Panc1 (cell line): ENCODE data around the gene FAM98C. TPM values are rescaled to one million over a fixed set of nuclear protein-coding genes. Genes with fewer than 3 reads are reported as not detected.
A peak's percentile ranks its signal among the peaks of the same experiment; 100 is the strongest.

Source experiments
- ATAC-seq: fragments of 200-7000 bp; cut with Tn5 transposase; 2 replicates; pipeline ENCODE4 v1.9.1; 2020; ENCODE audit warnings: mild to moderate bottlenecking, moderate library complexity
- Bru-seq: library from RNA; stranded (reverse); fragments of 400-500 nt; gene quantifications from one replicate; lab custom pipeline; 2021; lab: Mats Ljungman, UMichigan
- BruChase-seq, 2 experiments: library from RNA; stranded (reverse); fragments of 400-500 nt; gene quantifications; one replicate each; lab custom pipeline; 2021; lab: Mats Ljungman, UMichigan
- BruUV-seq: library from RNA; stranded (reverse); fragments of 400-500 nt; replicated peaks from 2 replicates; lab custom pipeline; 2021; lab: Mats Ljungman, UMichigan
- CTCF ChIA-PET: fragments of 300-600 bp; sonication (Branson Sonifier 250); formaldehyde crosslinking; loops from one replicate; lab custom pipeline; 2022; ENCODE audit warnings: antibody characterized with exemption; lab: Charles Lee
- POLR2A ChIA-PET: fragments of 300-600 bp; sonication (Branson Sonifier 250); formaldehyde crosslinking; loops from one replicate; lab custom pipeline; 2022; ENCODE audit warnings: antibody characterized with exemption; lab: Charles Lee
- DNase-seq: peaks from one replicate; pipeline ENCODE4 v3.0.0-alpha.2; 2010; ENCODE audit warnings: low read depth, low spot score
- H3K27ac ChIP-seq: 2 replicates; pipeline ENCODE4 v1.5.1; 2011; ENCODE audit warnings: mild to moderate bottlenecking, low read length, inconsistent platforms
- H3K27me3 ChIP-seq: fragments of 200-500 bp; sonication (Bioruptor generic); 2 replicates; pipeline ENCODE4 v1.6.0; 2014; ENCODE audit warnings: low read length, inconsistent platforms; ENCODE audit not compliant: control insufficient read depth, insufficient read depth
- H3K36me3 ChIP-seq: fragments of 200-500 bp; sonication (Bioruptor generic); 2 replicates; pipeline ENCODE4 v1.5.1; 2014; ENCODE audit warnings: inconsistent platforms, mild to moderate bottlenecking, low read length, moderate library complexity; ENCODE audit not compliant: control insufficient read depth, insufficient read depth
- H3K4me1 ChIP-seq: 2 replicates; pipeline ENCODE4 v1.5.1; 2011; ENCODE audit warnings: inconsistent platforms, mild to moderate bottlenecking, low read length, moderate library complexity; ENCODE audit not compliant: control insufficient read depth, insufficient read depth
- H3K4me3 ChIP-seq, 2 experiments: 2 replicates each; pipeline ENCODE4 v1.5.1; 2011 to 2012; ENCODE audit warnings: low read depth in 2 of 2, low read length in 2 of 2, mild to moderate bottlenecking in 2 of 2, inconsistent platforms in 1 of 2, moderate library complexity in 1 of 2
- H3K9me3 ChIP-seq: fragments of 200-500 bp; sonication (Bioruptor generic); 2 replicates; pipeline ENCODE4 v1.5.1; 2014; ENCODE audit warnings: low read depth, mild to moderate bottlenecking, inconsistent platforms, low read length, moderate library complexity; ENCODE audit not compliant: control insufficient read depth, insufficient read depth
- CTCF ChIP-seq: fragments of 450-650 bp; IDR thresholded peaks from 2 replicates; pipeline ENCODE4 v1.5.1; 2017; ENCODE audit warnings: mild to moderate bottlenecking
- POLR2AphosphoS5 ChIP-seq: IDR thresholded peaks from 2 replicates; pipeline ENCODE4 v1.6.1; 2012; ENCODE audit warnings: mild to moderate bottlenecking, low read depth, low read length, moderate library complexity
- REST ChIP-seq, 2 experiments: IDR thresholded peaks; 2 replicates each; pipeline ENCODE4 v1.6.1; 2011 to 2012; ENCODE audit warnings: low read depth in 2 of 2, control low read depth in 1 of 2, low read length in 1 of 2, mild to moderate bottlenecking in 1 of 2, moderate library complexity in 1 of 2; ENCODE audit not compliant: insufficient read depth in 1 of 2
- SIN3A ChIP-seq: IDR thresholded peaks from 2 replicates; pipeline ENCODE4 v1.6.1; 2012; ENCODE audit warnings: low read depth, mild to moderate bottlenecking, low read length, moderate library complexity, borderline replicate concordance; ENCODE audit not compliant: insufficient read depth
- TCF7L2 ChIP-seq: IDR thresholded peaks from 2 replicates; pipeline ENCODE4 v1.6.1; 2011; ENCODE audit warnings: mild to moderate bottlenecking, low read depth, low read length, inconsistent platforms
- in situ Hi-C: cut with HindIII; loops from 2 replicates; pipeline ENCODE4 v1.10.0; 2016; ENCODE audit warnings: low sequenced_read_pairs, low pct_unique_long_range_greater_than_20kb
- intact Hi-C: fragments of 100-400 bp; cut with micrococcal nuclease; formaldehyde crosslinking; loops from one replicate; pipeline ENCODE4 v1.10.0; 2022; ENCODE audit not compliant: unreplicated experiment
- long read RNA-seq: library from polyadenylated mRNA; unstranded; transcript quantifications from one replicate; pipeline ENCODE4 v2.0.0, GENCODE V29; 2021; ENCODE audit not compliant: unreplicated experiment
- polyA plus RNA-seq: library from polyadenylated mRNA; unstranded; fragments of >200 nt; gene quantifications from one replicate; pipeline ENCODE4 v1.2.1, GENCODE V29; 2012; ENCODE audit warnings: missing spikeins; ENCODE audit not compliant: insufficient read length
- total RNA-seq: library from RNA; stranded (reverse); gene quantifications from one replicate; pipeline ENCODE4 v1.2.1, GENCODE V29; 2021; ENCODE audit not compliant: unreplicated experiment

FAM98C gene
- 24.7 TPM for total RNA-seq
- 32.6 TPM for polyA plus RNA-seq
- percentile 47 among the genes with signal in this experiment for Bru-seq, nascent RNA
- BruChase-seq, experiment 1, labeled RNA remaining after a 2-hour chase, result percentile 60 among the genes with signal in this experiment
- BruChase-seq, experiment 2, labeled RNA remaining after a 6-hour chase, result percentile 59 among the genes with signal in this experiment
- long read RNA-seq, transcript FAM98C-201 (8 exons, 1,271 nt), result major isoform, 9 of 34 reads
- long read RNA-seq, partial matches to known transcripts, result 17 of 34 reads
- long read RNA-seq, other reads (novel, unspliced or antisense), result 8 of 34 reads

GRCh38 chr19:38402967-38403674 is at the start of gene FAM98C:
Gene FAM98C (plus strand): TSS chr19:38403093. CDS start chr19:38403154, 61 bp downstream.
- no peaks in the 10 kb centered on the region for H3K36me3 ChIP-seq
- H3K9me3 ChIP-seq, result no peaks in the 10 kb centered on the region
- H3K4me3 ChIP-seq, result peak within 1 kb of the TSS; percentile 73 to 87
- DNase-seq, result peak; percentile 81
- in situ Hi-C loops, result no loop called here
- peak; percentile 98 for ATAC-seq
- ChIA-PET CTCF (interaction anchor here (0.5 to 2.0 kb wide), 31 partner anchors 8 to 692 kb away, joined by 3 to 20 read pairs (median 5); partner anchors contain the start of genes ACTN4, GGN, NFKBIB and SIRT2), POLR2A (interaction anchor here (0.5 to 1.2 kb wide), 5 partner anchors 105 to 844 kb away, joined by 3 to 6 read pairs (median 4); no protein-coding TSS in a partner anchor)
- peak within 1 kb of the TSS; percentile 69 for H3K27ac ChIP-seq
- BruUV-seq, result no TSS peak
- TF ChIP-seq TCF7L2 (peak; percentile 49; the same call in 1 of the 2 replicates), SIN3A (peak; percentile 45; the same call in 1 of the 2 replicates), POLR2AphosphoS5 (peak; percentile 31; the same call in 1 of the 2 replicates), CTCF (peak; percentile 99), REST (IDR thresholded peaks at IDR 0.05; ENCODE audit: insufficient read depth in 1 of 2, low read depth in 2 of 2, low read length in 1 of 2) (0 out of 4 replicates have a peak, but pooled peaks of 1 of the 2 experiments have one; percentile 10)
- intact Hi-C loops, result loop anchor here (10.0 kb wide), 1 partner anchor 232 kb away; no protein-coding TSS in a partner anchor
- H3K27me3 ChIP-seq, result no peaks in the 10 kb centered on the region
- H3K4me1 ChIP-seq, result peaks cover 3% of the 10 kb centered on the region; the same call in 1 of the 2 replicates

- in situ Hi-C loops, result no loop called here
- ChIA-PET POLR2A (interaction anchor here (0.6 kb wide), 1 partner anchor 475 kb away, joined by 8 read pairs; no protein-coding TSS in a partner anchor), CTCF (no interaction called here)
- Histone ChIP-seq H3K9me3 (no peaks in the 10 kb centered on the region), H3K36me3 (no peaks in the 10 kb centered on the region), H3K4me3 (no peak overlapping the region), H3K27me3 (peaks cover 9% of the 10 kb centered on the region), H3K4me1 (0 out of 2 replicates have a peak, but pooled peaks cover 3% of the 10 kb centered on the region), H3K27ac (no peak overlapping the region)
- DNase-seq (no peak), ATAC-seq (no peak)
- TF ChIP-seq TCF7L2 (no peak), SIN3A (no peak), CTCF (no peak), REST (IDR thresholded peaks at IDR 0.05; ENCODE audit: insufficient read depth in 1 of 2, low read depth in 2 of 2, low read length in 1 of 2) (no peak), POLR2AphosphoS5 (no peak)
- intact Hi-C loops, result no loop called here
- BruUV-seq, result no TSS peak
These were observed 46.9 kb upstream of the FAM98C start for GRCh38 chr19:38355728-38356725.
